PFSK-1 (cell line): Measurements from ENCODE around the gene LHX3.

ENCODE experiments used
- FOXP2 ChIP-seq: optimal IDR thresholded peaks from 2 replicates; pipeline ENCODE3; 2011; ENCODE audit warnings: borderline replicate concordance, control low read depth, inconsistent platforms; ENCODE audit not compliant: insufficient read depth; ENCODE audit errors: extremely low read length, extremely low read depth
- POLR2AphosphoS5 ChIP-seq: IDR thresholded peaks from 2 replicates; pipeline ENCODE4 v1.6.1; 2012; ENCODE audit warnings: low read depth, mild to moderate bottlenecking, control low read depth, low read length, moderate library complexity
- SIN3A ChIP-seq: IDR thresholded peaks from 2 replicates; pipeline ENCODE4 v1.6.1; 2012; ENCODE audit warnings: mild to moderate bottlenecking, low read length, moderate library complexity, borderline replicate concordance; ENCODE audit not compliant: insufficient read depth
- TAF1 ChIP-seq: IDR thresholded peaks from 2 replicates; pipeline ENCODE4 v1.6.1; 2012; ENCODE audit warnings: low read length, control low read depth, borderline replicate concordance; ENCODE audit not compliant: insufficient read depth
- TF ChIP-seq, protein P1 (sequence below), 2 experiments: IDR thresholded peaks; 2 replicates each; pipeline versions ENCODE4 v1.6.1 to v1.8.0; 2011 to 2012; ENCODE audit warnings: low read depth in 2 of 2, low read length in 2 of 2, control low read depth in 1 of 2, inconsistent platforms in 1 of 2, mild to moderate bottlenecking in 1 of 2, moderate library complexity in 1 of 2; ENCODE audit not compliant: insufficient read depth in 1 of 2

Gene LHX3

DNA sequence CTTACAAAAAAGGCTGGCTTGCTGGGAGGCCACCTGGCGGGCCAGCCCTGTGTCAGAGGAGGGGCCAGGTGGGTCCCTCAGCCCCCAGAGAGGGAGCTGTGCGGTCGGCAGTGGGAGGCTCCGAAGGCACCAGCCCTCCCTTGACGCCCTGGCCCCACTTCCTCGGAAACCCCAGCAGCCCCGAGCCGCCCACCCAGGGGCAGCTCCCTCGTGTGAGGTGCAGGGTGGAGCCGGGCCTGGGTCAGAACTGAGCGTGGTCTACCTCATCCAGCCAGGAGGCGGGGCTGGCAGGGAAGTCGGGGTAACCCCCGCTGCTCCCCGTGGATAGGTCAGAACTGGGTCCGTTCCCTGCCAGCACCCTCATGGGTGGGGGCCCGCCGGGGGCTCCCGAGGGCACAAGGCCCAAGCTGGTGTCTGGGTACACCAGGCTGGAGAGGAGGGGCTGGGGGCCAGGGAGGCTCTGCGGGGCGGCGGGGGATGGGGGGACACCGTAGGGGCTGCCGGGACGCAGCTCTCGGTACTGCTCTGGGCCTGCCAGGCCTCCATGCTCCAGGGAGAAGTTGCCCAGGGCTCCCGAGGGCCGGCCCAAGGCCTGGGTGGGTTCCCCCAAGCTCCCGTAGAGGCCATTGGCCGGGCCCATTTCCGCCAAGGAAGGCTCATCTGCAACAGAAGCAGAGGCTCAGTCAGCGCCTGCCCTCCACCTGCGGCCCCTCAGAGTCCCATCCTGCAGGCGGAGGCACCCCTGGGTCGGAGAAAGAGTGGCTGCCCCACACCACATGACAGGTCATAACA, 7.6 kb downstream of the LHX3 start:
- TF ChIP-seq SIN3A (no peak), POLR2AphosphoS5 (no peak), FOXP2 (no peak), TAF1 (no peak)
- TF ChIP-seq, protein P1, sequence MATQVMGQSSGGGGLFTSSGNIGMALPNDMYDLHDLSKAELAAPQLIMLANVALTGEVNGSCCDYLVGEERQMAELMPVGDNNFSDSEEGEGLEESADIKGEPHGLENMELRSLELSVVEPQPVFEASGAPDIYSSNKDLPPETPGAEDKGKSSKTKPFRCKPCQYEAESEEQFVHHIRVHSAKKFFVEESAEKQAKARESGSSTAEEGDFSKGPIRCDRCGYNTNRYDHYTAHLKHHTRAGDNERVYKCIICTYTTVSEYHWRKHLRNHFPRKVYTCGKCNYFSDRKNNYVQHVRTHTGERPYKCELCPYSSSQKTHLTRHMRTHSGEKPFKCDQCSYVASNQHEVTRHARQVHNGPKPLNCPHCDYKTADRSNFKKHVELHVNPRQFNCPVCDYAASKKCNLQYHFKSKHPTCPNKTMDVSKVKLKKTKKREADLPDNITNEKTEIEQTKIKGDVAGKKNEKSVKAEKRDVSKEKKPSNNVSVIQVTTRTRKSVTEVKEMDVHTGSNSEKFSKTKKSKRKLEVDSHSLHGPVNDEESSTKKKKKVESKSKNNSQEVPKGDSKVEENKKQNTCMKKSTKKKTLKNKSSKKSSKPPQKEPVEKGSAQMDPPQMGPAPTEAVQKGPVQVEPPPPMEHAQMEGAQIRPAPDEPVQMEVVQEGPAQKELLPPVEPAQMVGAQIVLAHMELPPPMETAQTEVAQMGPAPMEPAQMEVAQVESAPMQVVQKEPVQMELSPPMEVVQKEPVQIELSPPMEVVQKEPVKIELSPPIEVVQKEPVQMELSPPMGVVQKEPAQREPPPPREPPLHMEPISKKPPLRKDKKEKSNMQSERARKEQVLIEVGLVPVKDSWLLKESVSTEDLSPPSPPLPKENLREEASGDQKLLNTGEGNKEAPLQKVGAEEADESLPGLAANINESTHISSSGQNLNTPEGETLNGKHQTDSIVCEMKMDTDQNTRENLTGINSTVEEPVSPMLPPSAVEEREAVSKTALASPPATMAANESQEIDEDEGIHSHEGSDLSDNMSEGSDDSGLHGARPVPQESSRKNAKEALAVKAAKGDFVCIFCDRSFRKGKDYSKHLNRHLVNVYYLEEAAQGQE (IDR thresholded peaks at IDR 0.05; ENCODE audit: insufficient read depth in 1 of 2, low read depth in 2 of 2, low read length in 2 of 2), result no peak

DNA sequence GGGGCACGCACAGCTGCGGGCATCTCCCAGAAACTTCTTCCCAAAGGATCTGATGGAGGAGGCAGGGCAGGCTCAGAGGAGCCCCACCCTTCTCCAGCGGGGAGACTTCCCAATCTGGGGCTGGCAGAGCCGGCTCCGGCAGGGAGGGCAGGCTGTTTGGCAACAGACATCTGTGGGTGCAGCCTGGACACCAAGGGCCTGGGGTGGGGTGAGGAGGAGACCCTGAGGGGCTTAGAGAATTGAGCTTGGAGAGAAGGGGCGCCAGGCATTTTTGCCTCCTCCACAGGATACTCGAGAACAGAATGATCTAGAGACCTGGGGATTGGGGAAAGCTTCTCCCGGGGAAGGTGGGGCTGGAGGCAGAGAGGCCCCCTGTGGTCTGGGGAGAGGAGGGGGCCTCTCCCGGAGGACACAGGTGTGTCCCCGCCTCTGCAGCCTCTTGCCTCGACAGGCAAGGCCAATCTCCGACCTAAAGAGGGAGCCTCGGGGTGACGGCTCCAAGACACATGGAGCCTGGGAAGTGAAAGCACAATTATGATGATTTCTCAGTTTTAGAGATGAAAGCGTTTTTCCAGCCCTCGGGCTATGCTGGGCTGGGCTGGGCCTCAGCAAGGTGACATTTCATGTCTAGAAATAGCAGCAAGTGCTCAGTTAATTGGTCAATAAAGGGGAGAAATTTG, 8.4 kb downstream of the LHX3 start:
- no peak for TF ChIP-seq FOXP2
- no peak for TF ChIP-seq TAF1
- no peak for TF ChIP-seq SIN3A
- no peak for TF ChIP-seq POLR2AphosphoS5
- TF ChIP-seq, protein P1 (IDR thresholded peaks at IDR 0.05; ENCODE audit: insufficient read depth in 1 of 2, low read depth in 2 of 2, low read length in 2 of 2), result no peak

DNA sequence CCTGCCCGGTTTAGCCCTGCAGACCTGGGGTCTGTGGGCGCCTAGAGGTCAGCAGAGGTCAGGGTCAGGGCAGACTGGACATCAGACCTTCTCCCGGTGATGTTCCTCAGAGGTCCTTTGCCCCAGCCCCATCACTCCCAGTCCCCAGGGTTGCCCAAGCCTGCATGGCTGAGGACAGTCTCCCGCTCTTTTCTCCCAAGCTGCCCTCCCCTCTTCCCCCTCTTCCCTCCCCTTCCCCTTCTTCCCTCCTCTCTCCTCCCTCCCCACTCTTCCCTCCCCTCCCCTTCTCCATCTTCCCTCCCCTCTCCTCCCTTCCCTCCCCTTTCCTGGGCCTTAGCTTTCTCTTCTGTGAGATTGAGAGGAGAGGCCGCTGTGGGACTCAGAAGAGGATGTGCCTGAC, 10.4 kb downstream of the LHX3 start:
- TF ChIP-seq FOXP2, result no peak
- no peak for TF ChIP-seq SIN3A
- TF ChIP-seq TAF1, result no peak
- TF ChIP-seq POLR2AphosphoS5, result no peak
- TF ChIP-seq, protein P1 (IDR thresholded peaks at IDR 0.05; ENCODE audit: insufficient read depth in 1 of 2, low read depth in 2 of 2, low read length in 2 of 2), result no peak

DNA sequence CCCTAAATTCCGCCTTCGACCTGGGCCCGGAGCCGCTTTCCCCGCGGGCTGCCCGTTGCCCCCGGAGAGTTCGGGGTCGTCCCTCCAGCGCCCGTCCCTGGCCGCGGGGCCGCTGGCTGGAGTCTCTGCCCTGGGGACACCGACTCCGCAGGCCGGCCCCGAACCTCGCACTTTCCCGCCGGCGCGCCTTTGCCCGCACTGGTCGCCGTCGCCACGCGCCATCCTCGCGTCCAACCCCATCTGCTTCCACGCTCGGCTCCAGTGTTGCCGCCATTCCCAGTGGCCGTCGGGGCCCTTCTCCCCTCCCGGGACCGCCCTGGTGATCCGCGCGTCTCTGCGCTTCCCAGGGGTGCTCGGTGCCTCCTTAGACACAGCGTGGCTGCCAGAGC, 11.0 kb downstream of the LHX3 start:
- TF ChIP-seq SIN3A, result no peak
- no peak for TF ChIP-seq TAF1
- TF ChIP-seq, protein P1 (IDR thresholded peaks at IDR 0.05; ENCODE audit: insufficient read depth in 1 of 2, low read depth in 2 of 2, low read length in 2 of 2), result no peak
- TF ChIP-seq POLR2AphosphoS5, result no peak
- TF ChIP-seq FOXP2, result no peak
